ENCODE data around the gene TSPYL4.

DNA sequence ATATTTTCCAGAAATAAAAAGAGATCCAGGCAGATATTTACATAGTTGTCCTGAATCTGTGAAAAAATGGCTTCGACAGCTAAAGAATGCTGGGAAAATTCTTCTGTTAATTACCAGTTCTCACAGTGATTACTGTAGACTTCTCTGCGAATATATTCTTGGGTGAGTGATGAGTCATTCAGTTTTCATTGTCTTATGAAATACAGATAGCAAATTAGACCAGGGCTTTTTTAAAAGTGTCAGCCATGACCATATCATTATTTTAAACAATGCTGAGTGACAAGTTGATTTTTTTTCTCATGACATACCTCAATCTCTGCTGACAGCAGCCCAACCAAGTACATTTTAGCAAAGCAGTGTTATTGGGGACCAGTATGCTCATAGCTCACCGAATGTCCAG, 32.8 kb downstream of the TSPYL4 start:
- TF ChIP-seq, protein P1, sequence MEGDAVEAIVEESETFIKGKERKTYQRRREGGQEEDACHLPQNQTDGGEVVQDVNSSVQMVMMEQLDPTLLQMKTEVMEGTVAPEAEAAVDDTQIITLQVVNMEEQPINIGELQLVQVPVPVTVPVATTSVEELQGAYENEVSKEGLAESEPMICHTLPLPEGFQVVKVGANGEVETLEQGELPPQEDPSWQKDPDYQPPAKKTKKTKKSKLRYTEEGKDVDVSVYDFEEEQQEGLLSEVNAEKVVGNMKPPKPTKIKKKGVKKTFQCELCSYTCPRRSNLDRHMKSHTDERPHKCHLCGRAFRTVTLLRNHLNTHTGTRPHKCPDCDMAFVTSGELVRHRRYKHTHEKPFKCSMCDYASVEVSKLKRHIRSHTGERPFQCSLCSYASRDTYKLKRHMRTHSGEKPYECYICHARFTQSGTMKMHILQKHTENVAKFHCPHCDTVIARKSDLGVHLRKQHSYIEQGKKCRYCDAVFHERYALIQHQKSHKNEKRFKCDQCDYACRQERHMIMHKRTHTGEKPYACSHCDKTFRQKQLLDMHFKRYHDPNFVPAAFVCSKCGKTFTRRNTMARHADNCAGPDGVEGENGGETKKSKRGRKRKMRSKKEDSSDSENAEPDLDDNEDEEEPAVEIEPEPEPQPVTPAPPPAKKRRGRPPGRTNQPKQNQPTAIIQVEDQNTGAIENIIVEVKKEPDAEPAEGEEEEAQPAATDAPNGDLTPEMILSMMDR (conservative IDR thresholded peaks at IDR 0.05; ENCODE audit: low read length), result no peak
- TF ChIP-seq EZH2phosphoT487 (IDR thresholded peaks at IDR 0.05; ENCODE audit: borderline replicate concordance), result no peak

All from Loucy (cell line).